Cardiac fibroblast (primary cell): ENCODE results near the gene ADAM12.

ENCODE experiments used
- DNase-seq, 2 donors: peaks; one replicate each; pipeline versions ENCODE4 v3.0.0 to v3.0.0-alpha.2; 2010; ENCODE audit warnings: low read depth in 2 of 2
- H3K4me3 ChIP-seq, 2 donors: replicated peaks in 1 of 2; 1 replicate in 1 of 2; 2 replicates in 1 of 2; pipeline ENCODE4 v1.5.1; 2011; ENCODE audit warnings: low read depth in 2 of 2, low read length in 2 of 2, mild to moderate bottlenecking in 2 of 2, moderate library complexity in 1 of 2
- CTCF ChIP-seq: IDR thresholded peaks from one replicate; pipeline ENCODE4 v1.5.1; 2011; ENCODE audit warnings: low read depth, mild to moderate bottlenecking, low read length, inconsistent platforms

The ADAM12 gene

GRCh38 chr10:126234630-126235029 lies 153.6 kb downstream of the ADAM12 start:
- no peak for TF ChIP-seq CTCF
- DNase-seq = no peak
- no peak overlapping the region for H3K4me3 ChIP-seq

GRCh38 chr10:126233182-126234148 lies 154.8 kb downstream of the ADAM12 start:
- no peak overlapping the region for H3K4me3 ChIP-seq
- TF ChIP-seq CTCF = no peak
- no peak for DNase-seq

GRCh38 chr10:126230587-126230986 lies 157.7 kb downstream of the ADAM12 start:
- TF ChIP-seq CTCF = no peak
- peak in 1 of 2 donors; percentile 18 for DNase-seq
- H3K4me3 ChIP-seq = no peak overlapping the region

GRCh38 chr10:126229686-126230085 lies 158.6 kb downstream of the ADAM12 start:
- no peak overlapping the region for H3K4me3 ChIP-seq
- no peak for DNase-seq
- no peak for TF ChIP-seq CTCF

GRCh38 chr10:126227762-126228134 lies 160.5 kb downstream of the ADAM12 start:
- DNase-seq = peak; percentile 33 to 52
- no peak overlapping the region for H3K4me3 ChIP-seq
- TF ChIP-seq CTCF = no peak

GRCh38 chr10:126226988-126227761 lies 161.1 kb downstream of the ADAM12 start:
- no peak overlapping the region for H3K4me3 ChIP-seq
- no peak for DNase-seq
- TF ChIP-seq CTCF = no peak
